GM18511 (cell line): ENCODE data around the gene ARID1B.

ENCODE experiments used
- ATAC-seq: cut with Tn5 transposase; IDR thresholded peaks from one replicate; pipeline ENCODE4 v1.9.1; 2021; ENCODE audit warnings: mild to moderate bottlenecking, moderate library complexity; ENCODE audit not compliant: unreplicated experiment

The ARID1B gene

GRCh38 chr6:156875062-156875461, 97.9 kb downstream of the ARID1B start:
- ATAC-seq = no peak

- ATAC-seq = no peak
Observed at GRCh38 chr6:156876302-156876701, 99.1 kb downstream of the ARID1B start.

- ATAC-seq = no peak
Observed at GRCh38 chr6:156877126-156877863, 100.1 kb downstream of the ARID1B start.

GRCh38 chr6:156878681-156879080, 101.5 kb downstream of the ARID1B start:
- ATAC-seq = no peak

GRCh38 chr6:156879186-156879585, 102.0 kb downstream of the ARID1B start:
- no peak for ATAC-seq

GRCh38 chr6:156879591-156879990, 102.4 kb downstream of the ARID1B start:
- no peak for ATAC-seq

- ATAC-seq = no peak
Observed at GRCh38 chr6:156880913-156881312, 103.7 kb downstream of the ARID1B start.

- no peak for ATAC-seq
Observed at GRCh38 chr6:156881687-156882629, 104.8 kb downstream of the ARID1B start.

GRCh38 chr6:156883497-156884252, 106.5 kb downstream of the ARID1B start:
- peak; percentile 38 for ATAC-seq

GRCh38 chr6:156884306-156884705, 107.1 kb downstream of the ARID1B start:
- ATAC-seq = no peak

- ATAC-seq = no peak
Observed at GRCh38 chr6:156885562-156885961, 108.4 kb downstream of the ARID1B start.

- peak; percentile 80 for ATAC-seq
Observed at GRCh38 chr6:156886409-156886808, 109.2 kb downstream of the ARID1B start.

GRCh38 chr6:156887623-156888269, 110.6 kb downstream of the ARID1B start:
- ATAC-seq = no peak

GRCh38 chr6:156889469-156889868, 112.3 kb downstream of the ARID1B start:
- ATAC-seq = no peak

- no peak for ATAC-seq
Observed at GRCh38 chr6:156889986-156890385, 112.8 kb downstream of the ARID1B start.

GRCh38 chr6:156890627-156891314, 113.6 kb downstream of the ARID1B start:
- no peak for ATAC-seq

GRCh38 chr6:156897907-156898531, 120.8 kb downstream of the ARID1B start:
- ATAC-seq = no peak

GRCh38 chr6:156899071-156899470, 121.9 kb downstream of the ARID1B start:
- ATAC-seq = no peak

GRCh38 chr6:156899532-156900135, 122.5 kb downstream of the ARID1B start:
- ATAC-seq = no peak
